GM18867 (cell line): ENCODE data around the gene PID1.
A peak's percentile ranks its signal among the peaks of the same experiment; 100 is the strongest.

Experiments used
- ATAC-seq: cut with Tn5 transposase; IDR thresholded peaks from one replicate; pipeline ENCODE4 v1.9.1; 2021; ENCODE audit warnings: mild to moderate bottlenecking, moderate library complexity; ENCODE audit not compliant: unreplicated experiment

Gene PID1

GRCh38 chr2:229127471-229127870 lies 143.6 kb downstream of the PID1 start:
- no peak for ATAC-seq

- ATAC-seq: no peak
Observed at GRCh38 chr2:229126066-229126465, 145.0 kb downstream of the PID1 start.

- ATAC-seq: no peak
Observed at GRCh38 chr2:229124136-229124535, 147.0 kb downstream of the PID1 start.

- ATAC-seq: peak; percentile 91
Observed at GRCh38 chr2:229118927-229119326, 152.2 kb downstream of the PID1 start.

GRCh38 chr2:229118336-229118735 lies 152.8 kb downstream of the PID1 start:
- no peak for ATAC-seq

GRCh38 chr2:229111744-229112143 lies 159.3 kb downstream of the PID1 start:
- no peak for ATAC-seq

GRCh38 chr2:229109195-229109594 lies 161.9 kb downstream of the PID1 start:
- no peak for ATAC-seq

GRCh38 chr2:229107601-229108000 lies 163.5 kb downstream of the PID1 start:
- ATAC-seq: no peak

GRCh38 chr2:229104974-229105387 lies 166.1 kb downstream of the PID1 start:
- ATAC-seq: no peak

- no peak for ATAC-seq
Observed at GRCh38 chr2:229104025-229104424, 167.1 kb downstream of the PID1 start.

GRCh38 chr2:229101314-229101713 lies 169.8 kb downstream of the PID1 start:
- no peak for ATAC-seq

- no peak for ATAC-seq
Observed at GRCh38 chr2:229099231-229099630, 171.9 kb downstream of the PID1 start.

GRCh38 chr2:229098801-229099200 lies 172.3 kb downstream of the PID1 start:
- ATAC-seq: no peak

- no peak for ATAC-seq
Observed at GRCh38 chr2:229096409-229097066, 174.5 kb downstream of the PID1 start.

- ATAC-seq: no peak
Observed at GRCh38 chr2:229095472-229095871, 175.6 kb downstream of the PID1 start.

GRCh38 chr2:229090225-229090624 lies 180.9 kb downstream of the PID1 start:
- ATAC-seq: no peak

GRCh38 chr2:229089776-229090175 lies 181.3 kb downstream of the PID1 start:
- no peak for ATAC-seq

- no peak for ATAC-seq
Observed at GRCh38 chr2:229088966-229089700, 182.0 kb downstream of the PID1 start.

- no peak for ATAC-seq
Observed at GRCh38 chr2:229088517-229088913, 182.6 kb downstream of the PID1 start.

GRCh38 chr2:229087843-229088516 lies 183.1 kb downstream of the PID1 start:
- no peak for ATAC-seq

- ATAC-seq: no peak
Observed at GRCh38 chr2:229087267-229087666, 183.8 kb downstream of the PID1 start.

GRCh38 chr2:229085439-229085838 lies 185.6 kb downstream of the PID1 start:
- ATAC-seq: no peak
